PC-9 (cell line): Measurements from ENCODE around the gene MITF. TPM values are rescaled to one million over a fixed set of nuclear protein-coding genes. Genes with fewer than 3 reads are reported as not detected.
"Not testable (repeated sequence)": the region's sequence is repeated elsewhere in the genome, so short reads cannot be mapped to it uniquely, and the experiment has no call there.

Experiments used
- BruUV-seq: library from RNA; stranded (reverse); fragments of 400-500 nt; replicated peaks from 2 replicates; lab custom pipeline; 2021; lab: Mats Ljungman, UMichigan
- CTCF ChIA-PET: fragments of 300-600 bp; sonication (Branson Sonifier 250); formaldehyde crosslinking; loops from one replicate; lab custom pipeline; 2022; ENCODE audit warnings: antibody characterized with exemption; lab: Charles Lee
- POLR2A ChIA-PET: fragments of 300-600 bp; sonication (Branson Sonifier 250); formaldehyde crosslinking; loops from one replicate; lab custom pipeline; 2022; ENCODE audit warnings: antibody characterized with exemption; ENCODE audit not compliant: unreplicated experiment; lab: Charles Lee
- DNase-seq, 2 experiments: peaks; one replicate each; pipeline versions ENCODE4 v3.0.0 to v3.0.0-alpha.2; 2015 to 2022; ENCODE audit warnings: mixed read lengths in 1 of 2
- H2AFZ ChIP-seq: fragments of 200-600 bp; sonication (generic); 2 replicates; pipeline ENCODE4 v1.8.1; 2017; ENCODE audit warnings: antibody characterized with exemption
- H3F3A ChIP-seq: fragments of 200-600 bp; sonication (generic); 2 replicates; pipeline ENCODE4 v1.8.1; 2017; ENCODE audit warnings: antibody characterized with exemption, mild to moderate bottlenecking, low read depth; ENCODE audit not compliant: insufficient read depth
- H3K27ac ChIP-seq: fragments of 200-600 bp; sonication (generic); 2 replicates; pipeline ENCODE4 v1.6.1; 2016; ENCODE audit warnings: mixed run types
- H3K27me3 ChIP-seq: fragments of 200-600 bp; sonication (generic); 2 replicates; pipeline ENCODE4 v1.6.1; 2016; ENCODE audit warnings: low read depth, mixed run types; ENCODE audit not compliant: insufficient read depth
- H3K36me3 ChIP-seq: fragments of 200-600 bp; sonication (generic); 2 replicates; pipeline ENCODE4 v1.6.1; 2016; ENCODE audit warnings: low read depth, mixed run types
- H3K4me1 ChIP-seq: fragments of 200-600 bp; sonication (generic); replicated peaks from 2 replicates; pipeline ENCODE4 v1.6.1; 2016; ENCODE audit warnings: mixed run types; ENCODE audit not compliant: insufficient read depth
- H3K4me2 ChIP-seq: fragments of 200-600 bp; sonication (generic); 2 replicates; pipeline ENCODE4 v1.6.1; 2017; ENCODE audit warnings: mixed run types
- H3K4me3 ChIP-seq: fragments of 200-600 bp; sonication (generic); 2 replicates; pipeline ENCODE4 v1.6.1; 2016; ENCODE audit warnings: mixed run types
- H3K79me2 ChIP-seq: fragments of 200-600 bp; sonication (generic); 2 replicates; pipeline ENCODE4 v1.6.1; 2017; ENCODE audit warnings: low read depth, mixed run types
- H3K9me2 ChIP-seq: fragments of 200-600 bp; sonication (generic); 2 replicates; pipeline ENCODE4 v1.8.1; 2017; ENCODE audit warnings: mild to moderate bottlenecking; ENCODE audit not compliant: insufficient read depth
- H3K9me3 ChIP-seq: fragments of 200-600 bp; sonication (generic); 2 replicates; pipeline ENCODE4 v1.8.1; 2016; ENCODE audit warnings: low read depth; ENCODE audit not compliant: insufficient read depth
- H4K20me1 ChIP-seq: fragments of 200-600 bp; sonication (generic); 2 replicates; pipeline ENCODE4 v1.8.1; 2017; ENCODE audit not compliant: insufficient read depth
- CTCF ChIP-seq: fragments of 200-600 bp; sonication (generic); conservative IDR thresholded peaks from 2 replicates; pipeline ENCODE4 v1.6.1; 2017; ENCODE audit warnings: mixed run types, antibody characterized with exemption, mild to moderate bottlenecking, moderate library complexity
- EZH2 ChIP-seq: fragments of 200-600 bp; sonication (generic); IDR thresholded peaks from 2 replicates; pipeline ENCODE4 v1.8.0; 2017; ENCODE audit warnings: antibody characterized with exemption, low read depth
- intact Hi-C: fragments of 100-400 bp; cut with micrococcal nuclease; formaldehyde crosslinking; loops from one replicate; pipeline ENCODE4 v1.10.0; 2022; ENCODE audit not compliant: unreplicated experiment
- total RNA-seq: library from RNA; stranded (reverse); gene quantifications from 2 replicates; pipeline ENCODE4 v1.2.3, GENCODE V29; 2021

The MITF gene
- total RNA-seq, 1 experiment from 2014 or later = 15.5 TPM

DNA sequence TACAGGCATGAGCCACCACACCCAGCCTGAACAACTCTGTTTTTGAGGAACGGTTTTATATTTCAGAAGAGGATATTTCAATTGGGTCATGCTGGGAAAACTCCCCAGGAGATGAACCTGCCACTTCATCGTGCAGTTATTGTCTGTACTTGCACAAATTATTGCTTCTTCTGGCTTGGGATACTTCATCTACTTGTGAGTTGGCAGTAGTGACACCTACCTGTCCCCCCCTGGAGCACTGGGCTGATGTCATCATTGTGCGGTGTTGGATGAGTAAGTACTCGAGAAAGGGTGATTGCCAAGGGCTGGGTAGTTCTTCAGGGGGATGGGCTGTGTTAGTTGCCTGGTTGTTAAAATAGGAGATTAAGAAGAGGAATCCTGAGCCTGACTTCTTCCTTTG, 175.1 kb downstream of the MITF start:
- no peaks in the 10 kb centered on the region for H3K27me3 ChIP-seq
- H3K9me2 ChIP-seq = no peaks in the 10 kb centered on the region
- CTCF ChIA-PET = no interaction called here
- H3K27ac ChIP-seq = no peak overlapping the region
- TF ChIP-seq CTCF (no peak), EZH2 (no peak)
- no peak overlapping the region for H2AFZ ChIP-seq
- no peaks in the 10 kb centered on the region for H3K36me3 ChIP-seq
- no peaks in the 10 kb centered on the region for H3K79me2 ChIP-seq
- DNase-seq = peak in 1 of 2 experiments; percentile 38
- POLR2A ChIA-PET = no interaction called here
- no peaks in the 10 kb centered on the region for H3K4me1 ChIP-seq
- H3K9me3 ChIP-seq = no peaks in the 10 kb centered on the region
- H3K4me3 ChIP-seq = no peak overlapping the region
- no TSS peak for BruUV-seq
- H4K20me1 ChIP-seq = no peaks in the 10 kb centered on the region
- no peaks in the 10 kb centered on the region for H3F3A ChIP-seq
- H3K4me2 ChIP-seq = no peak overlapping the region
- intact Hi-C loops = no loop called here

GRCh38 chr3:69915726-69916125, 176.5 kb downstream of the MITF start:
- Histone ChIP-seq H3K27me3 (no peaks in the 10 kb centered on the region), H3K36me3 (no peaks in the 10 kb centered on the region), H3K79me2 (no peaks in the 10 kb centered on the region), H3K4me1 (no peaks in the 10 kb centered on the region), H3K9me2 (no peaks in the 10 kb centered on the region), H2AFZ (no peak overlapping the region), H3K27ac (no peak overlapping the region), H3K9me3 (no peaks in the 10 kb centered on the region), H3K4me2 (no peak overlapping the region), H4K20me1 (no peaks in the 10 kb centered on the region), H3K4me3 (no peak overlapping the region), H3F3A (no peaks in the 10 kb centered on the region)
- ChIA-PET CTCF (no interaction called here), POLR2A (no interaction called here)
- no peak for DNase-seq
- no peak for TF ChIP-seq EZH2
- TF ChIP-seq CTCF = no peak
- no TSS peak for BruUV-seq
- intact Hi-C loops = no loop called here

DNA sequence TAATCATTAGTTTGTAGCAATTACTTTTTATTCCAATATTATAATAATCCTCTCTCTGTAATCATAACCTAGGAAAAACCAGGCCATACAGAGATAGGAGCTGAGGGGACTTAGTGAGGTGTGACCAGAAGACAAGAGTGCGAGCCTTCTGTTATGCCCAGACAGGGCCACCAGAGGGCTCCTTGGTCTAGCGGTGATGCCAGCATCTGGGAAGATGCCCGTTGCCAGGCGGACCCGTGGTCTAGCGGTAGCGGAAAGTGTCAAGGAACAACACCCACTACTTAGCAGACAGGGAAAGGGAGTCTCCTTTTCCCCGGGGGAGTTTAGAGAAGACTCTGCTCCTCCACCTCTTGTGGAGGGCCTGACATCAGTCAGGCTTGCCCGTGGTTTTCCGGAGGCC, 180.7 kb downstream of the MITF start:
- H3K27me3 ChIP-seq, H3K79me2 ChIP-seq, H3K27ac ChIP-seq, H3K9me2 ChIP-seq, DNase-seq, intact Hi-C loops, H3K36me3 ChIP-seq, H4K20me1 ChIP-seq, CTCF ChIA-PET, H3K9me3 ChIP-seq, POLR2A ChIA-PET, H2AFZ ChIP-seq, H3K4me2 ChIP-seq, BruUV-seq, H3F3A ChIP-seq, H3K4me3 ChIP-seq, H3K4me1 ChIP-seq: not testable (repeated sequence)

DNA sequence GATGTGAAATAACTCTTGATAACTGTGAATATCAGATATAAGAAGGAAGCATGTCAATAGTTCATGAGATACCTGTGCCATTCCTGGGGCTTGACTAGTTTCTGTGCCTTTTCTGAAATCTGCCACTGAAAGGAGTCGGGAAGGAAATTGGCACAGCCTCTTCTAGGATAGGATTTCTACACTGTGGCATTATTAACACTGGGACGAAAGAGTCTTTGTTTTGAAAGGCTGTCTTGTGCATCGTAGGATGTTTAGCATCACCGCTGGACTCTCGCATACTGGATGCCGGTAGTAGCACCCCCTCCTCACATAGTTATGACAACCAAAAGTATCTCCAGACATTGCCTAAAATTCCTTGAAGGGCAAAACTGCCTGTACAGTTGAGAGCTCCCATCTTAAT, 182.4 kb downstream of the MITF start:
- H3K27ac ChIP-seq = no peak overlapping the region

More for the DNA sequence above, 182.4 kb downstream of the MITF start:
- no peaks in the 10 kb centered on the region for H3K9me2 ChIP-seq
- TF ChIP-seq EZH2 (no peak), CTCF (no peak)
- H3K27me3 ChIP-seq = no peaks in the 10 kb centered on the region
- H3K4me2 ChIP-seq = no peak overlapping the region
- H3K4me3 ChIP-seq = no peak overlapping the region
- ChIA-PET POLR2A (no interaction called here), CTCF (no interaction called here)
- no TSS peak for BruUV-seq
- no peaks in the 10 kb centered on the region for H3K79me2 ChIP-seq
- no peaks in the 10 kb centered on the region for H3K36me3 ChIP-seq
- no peaks in the 10 kb centered on the region for H3F3A ChIP-seq
- no peak for DNase-seq
- no peak overlapping the region for H2AFZ ChIP-seq
- H3K9me3 ChIP-seq = no peaks in the 10 kb centered on the region
- H3K4me1 ChIP-seq = no peaks in the 10 kb centered on the region
- no peaks in the 10 kb centered on the region for H4K20me1 ChIP-seq
- intact Hi-C loops = no loop called here
